Kidney glomerular epithelial cell (primary cell): ENCODE measurements around the gene PTS.

Experiments
- DNase-seq: peaks from one replicate; lab custom pipeline; 2025; lab: John Stamatoyannopoulos, UW

The PTS gene

GRCh38 chr11:112221274-112221835 is 4.9 kb upstream of the PTS start:
- no peak for DNase-seq

- DNase-seq: no peak
Observed at GRCh38 chr11:112222303-112222702, 3.9 kb upstream of the PTS start.

- no peak for DNase-seq
Observed at GRCh38 chr11:112223121-112223520, 3.1 kb upstream of the PTS start.

GRCh38 chr11:112223754-112224532 is 2.3 kb upstream of the PTS start:
- DNase-seq: no peak

GRCh38 chr11:112225753-112226061 is 521 bp upstream of the PTS start:
- DNase-seq: no peak

- no peak for DNase-seq
Observed at GRCh38 chr11:112226831-112227401, 688 bp downstream of the PTS start.

GRCh38 chr11:112227471-112227870 is 1.2 kb downstream of the PTS start:
- DNase-seq: no peak

- no peak for DNase-seq
Observed at GRCh38 chr11:112228706-112229105, 2.5 kb downstream of the PTS start.

GRCh38 chr11:112229159-112229558 is 2.9 kb downstream of the PTS start:
- no peak for DNase-seq

- DNase-seq: no peak
Observed at GRCh38 chr11:112229746-112230433, 3.7 kb downstream of the PTS start.

GRCh38 chr11:112231952-112232351 is 5.7 kb downstream of the PTS start:
- no peak for DNase-seq

GRCh38 chr11:112235750-112236390 is 9.6 kb downstream of the PTS start:
- no peak for DNase-seq

GRCh38 chr11:112237451-112237850 is 11.2 kb downstream of the PTS start:
- DNase-seq: no peak

- no peak for DNase-seq
Observed at GRCh38 chr11:112238041-112238440, 11.8 kb downstream of the PTS start.

GRCh38 chr11:112241486-112241885 is 15.3 kb downstream of the PTS start:
- DNase-seq: no peak

GRCh38 chr11:112247201-112247600 is 21.0 kb downstream of the PTS start:
- DNase-seq: no peak

- DNase-seq: no peak
Observed at GRCh38 chr11:112248201-112248600, 22.0 kb downstream of the PTS start.

GRCh38 chr11:112249871-112250610 is 23.8 kb downstream of the PTS start:
- DNase-seq: no peak

GRCh38 chr11:112253605-112254242 is 27.5 kb downstream of the PTS start:
- DNase-seq: no peak

- DNase-seq: no peak
Observed at GRCh38 chr11:112255067-112255720, 29.0 kb downstream of the PTS start.

- DNase-seq: no peak
Observed at GRCh38 chr11:112260490-112260889, 34.3 kb downstream of the PTS start, which contains the start of gene PLET1. PLET1 (minus strand) TSS chr11:112260860; CDS start chr11:112260589, 271 bp downstream.
